Activated naive CD8-positive, alpha-beta T cell treated with anti-CD3 and anti-CD28 coated beads, Interleukin-2, amount 10 ng/mL, durations not matched to agents 7 days and 5 days (primary cell): ENCODE results near the gene KRTAP10-8. TPM values are rescaled to one million over a fixed set of nuclear protein-coding genes. Genes with fewer than 3 reads are reported as not detected.
"Not testable (repeated sequence)": the region's sequence is repeated elsewhere in the genome, so short reads cannot be mapped to it uniquely, and the experiment has no call there.

Source experiments
- ATAC-seq: fragments of 150-1000 bp; cut with Tn5 transposase; one replicate; pipeline ENCODE4 v1.10.0; 2021; ENCODE audit warnings: low read depth, moderate library complexity
- POLR2A ChIA-PET: fragments of 350-600 bp; sonication (Branson Sonifier 250); formaldehyde crosslinking; loops from one replicate; lab custom pipeline; 2021; ENCODE audit warnings: antibody characterized with exemption; lab: Charles Lee
- DNase-seq: peaks from one replicate; pipeline ENCODE4 v3.0.0; 2021
- H3K27ac Mint-ChIP-seq: one replicate; pipeline ENCODE4 v1.8.0; 2022; ENCODE audit warnings: mild to moderate bottlenecking, mixed read lengths
- H3K27me3 Mint-ChIP-seq: one replicate; pipeline ENCODE4 v1.8.0; 2022; ENCODE audit warnings: mild to moderate bottlenecking, moderate library complexity, mixed read lengths
- H3K36me3 Mint-ChIP-seq: one replicate; pipeline ENCODE4 v1.8.0; 2021; ENCODE audit warnings: mild to moderate bottlenecking, mixed read lengths
- H3K4me1 Mint-ChIP-seq: one replicate; pipeline ENCODE4 v1.8.0; 2021; ENCODE audit warnings: mixed read lengths
- H3K4me3 Mint-ChIP-seq: one replicate; pipeline ENCODE4 v1.8.0; 2022; ENCODE audit warnings: mild to moderate bottlenecking, moderate library complexity, mixed read lengths
- H3K9me3 Mint-ChIP-seq: one replicate; pipeline ENCODE4 v1.8.0; 2021; ENCODE audit warnings: mixed read lengths
- total RNA-seq, 2 experiments: library from RNA; stranded (reverse); gene quantifications; one replicate each; pipeline ENCODE4 v1.2.3, GENCODE V29; 2021

The KRTAP10-8 gene
- total RNA-seq, 2 experiments from 2014 or later = not detected

GRCh38 chr21:44583800-44584147 is 28.1 kb upstream of the KRTAP10-8 start:
- peaks cover 2% of the 10 kb centered on the region for H3K36me3 Mint-ChIP-seq
- POLR2A ChIA-PET = no interaction called here
- H3K9me3 Mint-ChIP-seq = peaks cover 15% of the 10 kb centered on the region
- H3K27ac Mint-ChIP-seq = no peak overlapping the region
- H3K27me3 Mint-ChIP-seq = peaks cover 28% of the 10 kb centered on the region
- no peak overlapping the region for H3K4me3 Mint-ChIP-seq
- DNase-seq (no peak), ATAC-seq (peak; percentile 45)
- H3K4me1 Mint-ChIP-seq = no peaks in the 10 kb centered on the region

- POLR2A ChIA-PET = no interaction called here
- H3K4me1 Mint-ChIP-seq = no peaks in the 10 kb centered on the region
- H3K27ac Mint-ChIP-seq = no peak overlapping the region
- no peak overlapping the region for H3K4me3 Mint-ChIP-seq
- ATAC-seq (no peak), DNase-seq (no peak)
- H3K27me3 Mint-ChIP-seq = peaks cover 25% of the 10 kb centered on the region
- peaks cover 9% of the 10 kb centered on the region for H3K9me3 Mint-ChIP-seq
- peaks cover 2% of the 10 kb centered on the region for H3K36me3 Mint-ChIP-seq
Observed at GRCh38 chr21:44585892-44586291, 26.0 kb upstream of the KRTAP10-8 start.

GRCh38 chr21:44589094-44589493 is 22.8 kb upstream of the KRTAP10-8 start:
- Mint-ChIP-seq H3K36me3 (no peaks in the 10 kb centered on the region), H3K9me3 (no peaks in the 10 kb centered on the region), H3K4me3 (no peak overlapping the region), H3K4me1 (peaks cover 1% of the 10 kb centered on the region), H3K27ac (no peak overlapping the region), H3K27me3 (peaks cover 21% of the 10 kb centered on the region)
- no peak for DNase-seq
- POLR2A ChIA-PET = no interaction called here
- ATAC-seq = no peak

- Mint-ChIP-seq H3K27me3 (peaks cover 21% of the 10 kb centered on the region), H3K36me3 (no peaks in the 10 kb centered on the region), H3K27ac (no peak overlapping the region), H3K4me1 (peaks cover 1% of the 10 kb centered on the region), H3K4me3 (no peak overlapping the region), H3K9me3 (no peaks in the 10 kb centered on the region)
- no peak for DNase-seq
- no peak for ATAC-seq
- POLR2A ChIA-PET = no interaction called here
Observed at GRCh38 chr21:44589586-44590305, 22.1 kb upstream of the KRTAP10-8 start.

- ATAC-seq (no peak), DNase-seq (no peak)
- H3K4me3 Mint-ChIP-seq = no peak overlapping the region
- peaks cover 18% of the 10 kb centered on the region for H3K27me3 Mint-ChIP-seq
- POLR2A ChIA-PET = no interaction called here
- no peaks in the 10 kb centered on the region for H3K9me3 Mint-ChIP-seq
- no peak overlapping the region for H3K27ac Mint-ChIP-seq
- no peaks in the 10 kb centered on the region for H3K36me3 Mint-ChIP-seq
- H3K4me1 Mint-ChIP-seq = peaks cover 1% of the 10 kb centered on the region
Observed at GRCh38 chr21:44590311-44590721, 21.6 kb upstream of the KRTAP10-8 start.

- ATAC-seq, H3K4me1 Mint-ChIP-seq, DNase-seq, H3K4me3 Mint-ChIP-seq, H3K36me3 Mint-ChIP-seq, POLR2A ChIA-PET, H3K27ac Mint-ChIP-seq, H3K9me3 Mint-ChIP-seq: not testable (repeated sequence)
- H3K27me3 Mint-ChIP-seq = peaks cover 13% of the 10 kb centered on the region
Observed at GRCh38 chr21:44590897-44591800, 20.7 kb upstream of the KRTAP10-8 start.

- H3K36me3 Mint-ChIP-seq, H3K27me3 Mint-ChIP-seq, DNase-seq, H3K4me1 Mint-ChIP-seq, H3K4me3 Mint-ChIP-seq, ATAC-seq, POLR2A ChIA-PET, H3K9me3 Mint-ChIP-seq, H3K27ac Mint-ChIP-seq: not testable (repeated sequence)
Observed at GRCh38 chr21:44591801-44592130, 20.1 kb upstream of the KRTAP10-8 start.

GRCh38 chr21:44592446-44593311 is 19.2 kb upstream of the KRTAP10-8 start, which contains the start of gene KRTAP10-6:
Gene KRTAP10-6, minus strand, starts transcription at chr21:44592505. Its CDS starts 21 bp downstream, at chr21:44592484.
- H3K27me3 Mint-ChIP-seq = peaks cover 4% of the 10 kb centered on the region
- no peak within 1 kb of the TSS for H3K4me3 Mint-ChIP-seq
- no peaks in the 10 kb centered on the region for H3K9me3 Mint-ChIP-seq
- POLR2A ChIA-PET = no interaction called here
- ATAC-seq (no peak), DNase-seq (no peak)
- H3K36me3 Mint-ChIP-seq = no peaks in the 10 kb centered on the region
- peaks cover 1% of the 10 kb centered on the region for H3K4me1 Mint-ChIP-seq
- no peak within 1 kb of the TSS for H3K27ac Mint-ChIP-seq

- POLR2A ChIA-PET = interaction anchor here (0.7 kb wide), 1 partner anchor 17 kb away, joined by 5 read pairs; no protein-coding TSS in a partner anchor
- Mint-ChIP-seq H3K9me3 (no peaks in the 10 kb centered on the region), H3K4me1 (peaks cover 1% of the 10 kb centered on the region), H3K4me3 (no peak overlapping the region), H3K27me3 (peaks cover 4% of the 10 kb centered on the region), H3K36me3 (no peaks in the 10 kb centered on the region), H3K27ac (peak overlapping the region; percentile 55)
- DNase-seq (no peak), ATAC-seq (no peak)
Observed at GRCh38 chr21:44593598-44594405, 18.1 kb upstream of the KRTAP10-8 start.

GRCh38 chr21:44594406-44594916 is 17.4 kb upstream of the KRTAP10-8 start:
- DNase-seq (no peak), ATAC-seq (no peak)
- Mint-ChIP-seq H3K27ac (no peak overlapping the region), H3K9me3 (no peaks in the 10 kb centered on the region), H3K4me1 (peaks cover 1% of the 10 kb centered on the region), H3K27me3 (peaks cover 4% of the 10 kb centered on the region), H3K4me3 (no peak overlapping the region), H3K36me3 (no peaks in the 10 kb centered on the region)
- POLR2A ChIA-PET = interaction anchor here (0.7 kb wide), 1 partner anchor 18 kb away, joined by 5 read pairs; no protein-coding TSS in a partner anchor

GRCh38 chr21:44595524-44595923 is 16.4 kb upstream of the KRTAP10-8 start:
- POLR2A ChIA-PET = no interaction called here

GRCh38 chr21:44596068-44596725 is 15.7 kb upstream of the KRTAP10-8 start:
- ATAC-seq (no peak), DNase-seq (no peak)
- H3K4me3 Mint-ChIP-seq = no peak overlapping the region
- no peak overlapping the region for H3K27ac Mint-ChIP-seq
- H3K36me3 Mint-ChIP-seq = no peaks in the 10 kb centered on the region
- H3K27me3 Mint-ChIP-seq = peaks cover 4% of the 10 kb centered on the region
- H3K4me1 Mint-ChIP-seq = peaks cover 1% of the 10 kb centered on the region
- POLR2A ChIA-PET = no interaction called here
- no peaks in the 10 kb centered on the region for H3K9me3 Mint-ChIP-seq

More at GRCh38 chr21:44595524-44595923, 16.4 kb upstream of the KRTAP10-8 start:
- Mint-ChIP-seq H3K27me3 (peaks cover 4% of the 10 kb centered on the region), H3K27ac (no peak overlapping the region), H3K9me3 (no peaks in the 10 kb centered on the region), H3K4me3 (no peak overlapping the region), H3K36me3 (no peaks in the 10 kb centered on the region), H3K4me1 (peaks cover 1% of the 10 kb centered on the region)
- no peak for DNase-seq
- no peak for ATAC-seq
